Adrenal gland (tissue), 5 donors: ENCODE results near the gene ALDH8A1.

Experiments used
- POLR2A ChIP-seq, 2 donors: fragments of 450-650 bp; IDR thresholded peaks; one replicate each; pipeline ENCODE4 v1.6.1; 2017; ENCODE audit warnings: antibody characterized with exemption in 2 of 2, mild to moderate bottlenecking in 2 of 2, moderate library complexity in 1 of 2
- TF ChIP-seq, protein P1 (sequence below), 6 experiments: fragments of 450-650 bp in 4 of 6; fragments of 200-600 bp in 2 of 6; sonication (generic) in 1 of 6; IDR thresholded peaks; 1 replicate in 5 of 6; 2 replicates in 1 of 6; pipeline versions ENCODE4 v1.5.1 to v1.8.0; 2016 to 2021; ENCODE audit warnings: antibody characterized with exemption in 6 of 6, mild to moderate bottlenecking in 2 of 6, moderate library complexity in 1 of 6
- donor health status: DM: no; HTN: no; CAD: no.

DNA sequence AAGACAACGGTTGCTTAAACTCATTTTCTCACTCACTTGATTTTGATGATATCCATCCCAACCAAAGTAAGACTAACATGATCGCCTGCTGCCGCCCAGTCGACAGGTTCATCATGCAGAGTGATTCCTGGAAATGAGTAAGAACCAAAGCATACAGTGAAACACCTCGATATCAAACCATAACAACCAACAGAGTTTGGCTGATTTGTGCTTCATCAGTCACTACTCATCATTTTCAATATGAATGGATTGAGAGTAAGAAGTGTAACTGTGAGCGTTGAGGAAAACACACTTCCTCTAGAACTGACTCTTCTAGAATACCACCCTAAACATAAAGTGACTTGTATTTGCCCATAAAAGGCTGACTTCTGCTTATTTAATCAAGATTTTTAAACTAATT lies 29.2 kb upstream of the ALDH8A1 start:
- TF ChIP-seq, protein P1, sequence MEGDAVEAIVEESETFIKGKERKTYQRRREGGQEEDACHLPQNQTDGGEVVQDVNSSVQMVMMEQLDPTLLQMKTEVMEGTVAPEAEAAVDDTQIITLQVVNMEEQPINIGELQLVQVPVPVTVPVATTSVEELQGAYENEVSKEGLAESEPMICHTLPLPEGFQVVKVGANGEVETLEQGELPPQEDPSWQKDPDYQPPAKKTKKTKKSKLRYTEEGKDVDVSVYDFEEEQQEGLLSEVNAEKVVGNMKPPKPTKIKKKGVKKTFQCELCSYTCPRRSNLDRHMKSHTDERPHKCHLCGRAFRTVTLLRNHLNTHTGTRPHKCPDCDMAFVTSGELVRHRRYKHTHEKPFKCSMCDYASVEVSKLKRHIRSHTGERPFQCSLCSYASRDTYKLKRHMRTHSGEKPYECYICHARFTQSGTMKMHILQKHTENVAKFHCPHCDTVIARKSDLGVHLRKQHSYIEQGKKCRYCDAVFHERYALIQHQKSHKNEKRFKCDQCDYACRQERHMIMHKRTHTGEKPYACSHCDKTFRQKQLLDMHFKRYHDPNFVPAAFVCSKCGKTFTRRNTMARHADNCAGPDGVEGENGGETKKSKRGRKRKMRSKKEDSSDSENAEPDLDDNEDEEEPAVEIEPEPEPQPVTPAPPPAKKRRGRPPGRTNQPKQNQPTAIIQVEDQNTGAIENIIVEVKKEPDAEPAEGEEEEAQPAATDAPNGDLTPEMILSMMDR (IDR thresholded peaks at IDR 0.05), result no peak
- no peak for TF ChIP-seq POLR2A (IDR thresholded peaks at IDR 0.05)
